ENCODE results near the gene CISH.

- no peak for TF ChIP-seq CTCF (conservative IDR thresholded peaks at IDR 0.05; ENCODE audit: low read length)
- TF ChIP-seq EZH2phosphoT487 (IDR thresholded peaks at IDR 0.05; ENCODE audit: borderline replicate concordance): no peak
These were observed 40.5 kb upstream of the CISH start for GRCh38 chr3:50651920-50652529.
